Left ventricle myocardium inferior (tissue), 1 donor: ENCODE data around the gene MED28. TPM values are rescaled to one million over a fixed set of nuclear protein-coding genes. Genes with fewer than 3 reads are reported as not detected.

Experiments
- DNase-seq: peaks from one replicate; pipeline ENCODE4 v3.0.0-alpha.2; 2020
- H3K27ac ChIP-seq: fragments of 200-600 bp; replicated peaks from 2 replicates; pipeline ENCODE4 v1.8.0; 2021
- H3K27me3 ChIP-seq: fragments of 200-600 bp; 2 replicates; pipeline ENCODE4 v1.8.0; 2021; ENCODE audit warnings: low read depth
- H3K36me3 ChIP-seq: fragments of 200-600 bp; 2 replicates; pipeline ENCODE4 v1.8.0; 2021
- H3K4me1 ChIP-seq: fragments of 200-600 bp; 2 replicates; pipeline ENCODE4 v1.8.0; 2021
- H3K4me3 ChIP-seq: fragments of 200-600 bp; 2 replicates; pipeline ENCODE4 v1.8.0; 2021; ENCODE audit warnings: mild to moderate bottlenecking, moderate library complexity
- H3K9me3 ChIP-seq: fragments of 200-600 bp; replicated peaks from 2 replicates; pipeline ENCODE4 v1.8.0; 2021
- intact Hi-C: fragments of 100-400 bp; cut with micrococcal nuclease; formaldehyde crosslinking; loops from one replicate; pipeline ENCODE4 v1.11.0; 2022
- total RNA-seq: library from RNA; stranded (reverse); fragmentation: NEBNext Ultra II Directional; extraction: Animal tissue kit (Norgen Biotek cat#: 25700); gene quantifications from one replicate; pipeline ENCODE4 v1.2.1, GENCODE V29; 2021
- TF ChIP-seq, protein P1 (sequence below): fragments of 200-600 bp; IDR thresholded peaks from 2 replicates; pipeline ENCODE4 v1.8.0; 2021; ENCODE audit warnings: antibody characterized with exemption, mild to moderate bottlenecking, borderline replicate concordance
- donor health status: DM: no; HTN: yes; CAD: no; lungs with severe emphysema.

The MED28 gene
- total RNA-seq, 1 donor from 2014 or later = 18.1 TPM

DNA sequence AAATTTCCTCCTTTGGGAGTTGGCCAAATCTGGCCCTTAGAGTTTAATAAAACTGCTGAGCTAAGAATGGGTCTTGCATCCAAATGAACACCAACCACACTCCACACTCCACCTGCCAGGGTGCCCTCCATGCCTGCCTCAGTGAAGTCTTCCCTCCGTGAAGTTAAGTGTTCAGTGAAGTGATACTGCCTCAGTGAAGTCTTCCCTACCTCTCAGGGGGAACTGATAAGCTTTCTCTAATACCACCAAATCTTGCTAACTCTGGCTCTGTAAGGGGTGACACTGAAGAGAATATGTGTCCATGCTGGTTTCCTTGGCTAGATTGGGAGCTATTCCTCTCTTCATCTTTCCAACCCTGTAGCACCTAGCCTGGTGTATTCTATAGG, 27.9 kb downstream of the MED28 start:
- Histone ChIP-seq H3K4me3 (no peak overlapping the region), H3K27ac (no peak overlapping the region), H3K4me1 (no peaks in the 10 kb centered on the region), H3K9me3 (no peaks in the 10 kb centered on the region), H3K27me3 (no peaks in the 10 kb centered on the region), H3K36me3 (no peaks in the 10 kb centered on the region)
- DNase-seq = no peak
- intact Hi-C loops = no loop called here
- TF ChIP-seq, protein P1, sequence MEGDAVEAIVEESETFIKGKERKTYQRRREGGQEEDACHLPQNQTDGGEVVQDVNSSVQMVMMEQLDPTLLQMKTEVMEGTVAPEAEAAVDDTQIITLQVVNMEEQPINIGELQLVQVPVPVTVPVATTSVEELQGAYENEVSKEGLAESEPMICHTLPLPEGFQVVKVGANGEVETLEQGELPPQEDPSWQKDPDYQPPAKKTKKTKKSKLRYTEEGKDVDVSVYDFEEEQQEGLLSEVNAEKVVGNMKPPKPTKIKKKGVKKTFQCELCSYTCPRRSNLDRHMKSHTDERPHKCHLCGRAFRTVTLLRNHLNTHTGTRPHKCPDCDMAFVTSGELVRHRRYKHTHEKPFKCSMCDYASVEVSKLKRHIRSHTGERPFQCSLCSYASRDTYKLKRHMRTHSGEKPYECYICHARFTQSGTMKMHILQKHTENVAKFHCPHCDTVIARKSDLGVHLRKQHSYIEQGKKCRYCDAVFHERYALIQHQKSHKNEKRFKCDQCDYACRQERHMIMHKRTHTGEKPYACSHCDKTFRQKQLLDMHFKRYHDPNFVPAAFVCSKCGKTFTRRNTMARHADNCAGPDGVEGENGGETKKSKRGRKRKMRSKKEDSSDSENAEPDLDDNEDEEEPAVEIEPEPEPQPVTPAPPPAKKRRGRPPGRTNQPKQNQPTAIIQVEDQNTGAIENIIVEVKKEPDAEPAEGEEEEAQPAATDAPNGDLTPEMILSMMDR = no peak

DNA sequence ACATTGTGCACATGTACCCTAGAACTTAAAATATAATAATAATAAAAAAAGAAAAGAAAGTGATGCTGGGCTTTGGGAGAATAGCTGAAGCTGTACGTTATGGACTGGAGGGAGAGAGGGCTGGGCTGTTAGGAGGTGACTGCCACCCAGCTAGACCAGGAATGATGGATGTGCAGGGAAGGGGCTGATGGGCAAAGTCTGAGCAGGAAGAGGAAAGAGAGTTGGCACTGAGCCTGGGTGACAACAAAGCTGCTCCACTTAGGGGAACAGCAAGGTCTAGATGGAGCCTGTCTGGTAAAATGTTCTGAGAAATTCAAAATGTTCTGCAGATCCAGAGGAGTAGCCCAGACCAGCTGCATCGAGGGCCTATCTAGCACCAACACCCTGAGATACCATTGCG, 32.3 kb downstream of the MED28 start:
- Histone ChIP-seq H3K27ac (no peak overlapping the region), H3K27me3 (no peaks in the 10 kb centered on the region), H3K4me1 (no peaks in the 10 kb centered on the region), H3K9me3 (no peaks in the 10 kb centered on the region), H3K36me3 (no peaks in the 10 kb centered on the region), H3K4me3 (no peak overlapping the region)
- no peak for DNase-seq
- TF ChIP-seq, protein P1 = no peak
- intact Hi-C loops = no loop called here

DNA sequence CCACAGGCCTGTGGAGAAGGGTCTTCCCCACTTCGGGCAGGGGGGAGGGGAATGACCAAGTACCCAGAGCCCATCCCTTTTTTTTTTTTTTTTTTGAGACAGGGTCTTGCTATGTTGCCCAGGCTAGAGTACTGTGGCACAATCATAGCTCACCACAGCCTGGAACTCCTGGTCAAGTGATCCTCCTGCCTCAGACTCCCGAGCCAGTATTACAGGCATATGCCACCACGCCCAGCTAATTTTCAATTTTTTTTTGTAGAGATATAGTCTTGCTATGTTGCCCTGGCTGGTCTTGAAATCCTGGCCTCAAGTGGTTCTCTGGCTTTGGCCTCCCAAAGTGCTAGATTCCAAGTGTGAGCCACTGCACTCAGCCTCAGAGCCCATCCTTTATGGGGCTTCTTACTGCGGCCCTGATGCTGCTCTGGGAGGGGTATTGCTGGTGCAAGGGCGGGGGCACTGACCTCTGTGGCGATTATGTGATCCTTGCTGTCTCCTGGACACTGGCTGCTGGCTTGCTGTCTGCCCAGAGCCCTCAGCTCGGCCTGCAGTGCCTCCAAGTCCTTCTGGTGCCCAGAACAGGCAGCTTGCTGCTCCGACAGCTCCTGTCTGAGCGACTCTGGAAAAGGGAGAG, 32.9 kb downstream of the MED28 start:
- Histone ChIP-seq H3K9me3 (no peaks in the 10 kb centered on the region), H3K27ac (no peak overlapping the region), H3K36me3 (no peaks in the 10 kb centered on the region), H3K4me1 (no peaks in the 10 kb centered on the region), H3K4me3 (no peak overlapping the region), H3K27me3 (no peaks in the 10 kb centered on the region)
- no peak for DNase-seq
- intact Hi-C loops = no loop called here
- TF ChIP-seq, protein P1 = no peak

DNA sequence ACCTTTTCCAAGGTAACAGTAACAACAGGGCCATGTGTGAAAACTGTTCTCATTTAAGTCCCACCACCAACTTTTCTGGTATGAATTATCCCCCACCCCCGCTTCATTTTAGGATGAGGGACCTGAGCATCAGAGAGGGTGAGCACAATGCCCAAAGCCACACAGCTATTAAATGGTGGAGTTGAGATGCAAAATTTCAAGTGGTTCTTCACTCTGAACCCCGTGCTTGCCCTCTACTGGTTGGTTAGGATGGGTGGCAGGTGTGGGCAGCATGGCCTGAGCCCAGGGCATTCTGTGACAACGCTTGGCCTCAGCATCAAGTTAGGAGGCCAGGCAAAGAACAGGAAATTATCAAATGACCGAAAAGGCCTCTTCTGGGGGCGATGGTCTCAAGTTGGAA, 33.5 kb downstream of the MED28 start:
- no peaks in the 10 kb centered on the region for H3K4me1 ChIP-seq
- intact Hi-C loops = no loop called here
- no peaks in the 10 kb centered on the region for H3K9me3 ChIP-seq
- H3K4me3 ChIP-seq = no peak overlapping the region
- TF ChIP-seq, protein P1 = no peak
- H3K27ac ChIP-seq = no peak overlapping the region
- no peak for DNase-seq
- no peaks in the 10 kb centered on the region for H3K36me3 ChIP-seq
- no peaks in the 10 kb centered on the region for H3K27me3 ChIP-seq

DNA sequence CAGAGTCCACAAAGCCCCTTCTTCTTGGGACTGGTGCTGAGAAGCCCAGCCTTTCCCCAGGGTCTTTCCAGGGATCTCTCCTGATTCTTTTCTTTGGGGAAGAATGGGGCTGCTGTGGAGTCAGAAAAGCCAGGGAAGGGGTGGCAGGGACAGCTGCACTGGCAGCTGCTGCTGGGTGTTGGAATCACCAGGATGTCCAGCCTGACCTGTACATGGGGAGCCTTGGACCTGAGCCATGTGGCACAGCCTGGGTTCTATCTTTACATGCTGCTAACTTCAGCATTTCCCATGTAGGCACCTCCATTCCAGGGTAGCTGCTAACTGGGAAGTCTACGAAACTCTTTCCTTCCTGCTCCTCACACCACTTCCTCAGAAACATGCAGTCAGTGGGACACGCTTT, 36.0 kb downstream of the MED28 start:
- no peak overlapping the region for H3K27ac ChIP-seq
- no peaks in the 10 kb centered on the region for H3K9me3 ChIP-seq
- no peaks in the 10 kb centered on the region for H3K4me1 ChIP-seq
- TF ChIP-seq, protein P1 = no peak
- no peaks in the 10 kb centered on the region for H3K27me3 ChIP-seq
- H3K36me3 ChIP-seq = no peaks in the 10 kb centered on the region
- no peak for DNase-seq
- no peak overlapping the region for H3K4me3 ChIP-seq
- intact Hi-C loops = no loop called here

DNA sequence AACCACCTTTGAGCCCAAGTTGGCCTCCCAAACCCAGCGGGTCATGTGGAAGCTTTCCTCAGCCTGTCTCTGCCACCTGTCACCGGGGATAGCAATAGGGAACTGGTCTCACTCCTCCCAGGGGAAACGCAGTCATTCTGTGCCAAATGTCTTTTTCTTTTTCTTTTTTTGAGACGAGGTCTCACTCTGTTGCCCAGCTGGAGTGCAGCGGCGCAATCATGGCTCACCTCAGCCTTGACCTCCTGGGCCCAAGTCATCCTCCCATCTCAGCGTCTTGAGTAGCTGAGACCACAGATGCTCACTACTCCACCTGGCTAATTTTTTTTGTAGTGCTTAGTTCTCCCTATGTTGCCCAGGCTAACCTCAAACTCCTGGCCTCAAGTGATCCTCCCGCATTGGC, 40.3 kb downstream of the MED28 start:
- Histone ChIP-seq H3K4me3 (no peak overlapping the region), H3K27ac (no peak overlapping the region), H3K4me1 (no peaks in the 10 kb centered on the region), H3K36me3 (no peaks in the 10 kb centered on the region), H3K27me3 (peaks cover 15% of the 10 kb centered on the region), H3K9me3 (no peaks in the 10 kb centered on the region)
- no peak for DNase-seq
- TF ChIP-seq, protein P1 = no peak
- intact Hi-C loops = no loop called here
